Keratinocyte (primary cell): Measurements from ENCODE around the gene IFFO2. TPM values are rescaled to one million over a fixed set of nuclear protein-coding genes. Genes with fewer than 3 reads are reported as not detected.

Experiments
- DNase-seq: peaks from one replicate; pipeline ENCODE4 v3.0.0-alpha.2; 2011; ENCODE audit warnings: low read depth, missing footprints, low spot score
- FAIRE-seq: peaks from 2 replicates; lab custom pipeline; 2011; peaks lifted over from hg19 to GRCh38; lab: Jason Lieb, UNC
- H2AFZ ChIP-seq: 2 replicates; pipeline ENCODE4 v1.6.0; 2012; ENCODE audit warnings: low read length, control low read depth, inconsistent platforms; ENCODE audit not compliant: control insufficient read depth
- H3K27ac ChIP-seq: 2 replicates; pipeline ENCODE4 v1.5.1; 2011; ENCODE audit warnings: low read length; ENCODE audit not compliant: control insufficient read depth, insufficient read depth
- H3K27me3 ChIP-seq: 3 replicates; pipeline ENCODE4 v1.6.0; 2011; ENCODE audit warnings: low read length; ENCODE audit not compliant: control insufficient read depth, insufficient read depth; ENCODE audit errors: extremely low read depth
- H3K36me3 ChIP-seq, 2 experiments: 2 replicates in 1 of 2; 3 replicates in 1 of 2; pipeline ENCODE4 v1.5.1; 2011; ENCODE audit warnings: low read length in 2 of 2, mild to moderate bottlenecking in 1 of 2; ENCODE audit not compliant: control insufficient read depth in 2 of 2, insufficient read depth in 2 of 2; ENCODE audit errors: extremely low read depth in 1 of 2
- H3K4me1 ChIP-seq: 3 replicates; pipeline ENCODE4 v1.5.1; 2011; ENCODE audit warnings: low read length; ENCODE audit not compliant: control insufficient read depth, insufficient read depth; ENCODE audit errors: extremely low read depth
- H3K4me2 ChIP-seq: 3 replicates; pipeline ENCODE4 v1.6.0; 2011; ENCODE audit warnings: low read depth, low read length; ENCODE audit not compliant: control insufficient read depth, insufficient read depth; ENCODE audit errors: extremely low read depth
- H3K4me3 ChIP-seq, 3 experiments: fragments of 200-600 bp in 1 of 3; sonication (generic) in 1 of 3; 2 replicates in 2 of 3; 3 replicates in 1 of 3; pipeline ENCODE4 v1.5.1; 2011 to 2016; ENCODE audit warnings: low read length in 3 of 3, mild to moderate bottlenecking in 3 of 3, control low read depth in 2 of 3, inconsistent platforms in 1 of 3, low read depth in 1 of 3, mixed read lengths in 1 of 3, mixed run types in 1 of 3, moderate library complexity in 1 of 3; ENCODE audit not compliant: control insufficient read depth in 2 of 3, insufficient read depth in 2 of 3; ENCODE audit errors: extremely low read depth in 1 of 3
- H3K79me2 ChIP-seq: 2 replicates; pipeline ENCODE4 v1.6.0; 2012; ENCODE audit warnings: low read length; ENCODE audit not compliant: control insufficient read depth, insufficient read depth
- H3K9ac ChIP-seq: 3 replicates; pipeline ENCODE4 v1.6.0; 2011; ENCODE audit warnings: low read length; ENCODE audit not compliant: control insufficient read depth, insufficient read depth; ENCODE audit errors: extremely low read depth
- H3K9me1 ChIP-seq: 3 replicates; pipeline ENCODE4 v1.6.0; 2011; ENCODE audit warnings: low read length; ENCODE audit not compliant: control insufficient read depth, insufficient read depth; ENCODE audit errors: extremely low read depth
- H3K9me3 ChIP-seq: 2 replicates; pipeline ENCODE4 v1.5.1; 2012; ENCODE audit warnings: low read depth, low read length; ENCODE audit not compliant: control insufficient read depth
- H4K20me1 ChIP-seq: 3 replicates; pipeline ENCODE4 v1.6.0; 2011; ENCODE audit warnings: low read length; ENCODE audit not compliant: control insufficient read depth, insufficient read depth; ENCODE audit errors: extremely low read depth
- EZH2 ChIP-seq: IDR thresholded peaks from one replicate; pipeline ENCODE4 v1.6.1; 2012; ENCODE audit warnings: inconsistent platforms, mild to moderate bottlenecking, low read length, moderate library complexity
- dilution Hi-C: fragments of 300-500 bp; cut with MboI; formaldehyde crosslinking; loops from one replicate; pipeline ENCODE4 v1.7.0; 2020; ENCODE audit warnings: low sequenced_read_pairs; ENCODE audit not compliant: extremely low pct_ligation_motif_present
- polyA plus RNA-seq, 5 experiments: library from polyadenylated mRNA; depleted of rRNA in 3 of 5; stranded (reverse) in 3 of 5; stranded (forward) in 1 of 5; unstranded in 1 of 5; fragments of >200 nt; gene quantifications; 1 replicate in 1 of 5; 2 replicates in 3 of 5; 3 replicates in 1 of 5; pipeline versions ENCODE4 v1.2.1 to v1.2.3, GENCODE V29; 2011 to 2012; ENCODE audit warnings: missing spikeins in 2 of 5, low read depth in 1 of 5, low replicate concordance in 1 of 5
- TF ChIP-seq, protein P1 (sequence below), 3 experiments: IDR thresholded peaks in 1 of 3; conservative IDR thresholded peaks in 1 of 3; optimal IDR thresholded peaks in 1 of 3; 2 replicates in 2 of 3; 3 replicates in 1 of 3; pipeline versions ENCODE3 to v1.5.1; 2011; ENCODE audit warnings: low read length in 3 of 3, mild to moderate bottlenecking in 3 of 3, moderate library complexity in 2 of 3, control low read depth in 1 of 3, inconsistent platforms in 1 of 3; ENCODE audit not compliant: insufficient read depth in 2 of 3; ENCODE audit errors: extremely low read depth in 1 of 3

Gene IFFO2
- polyA plus RNA-seq, 1 donor (not counting 4 experiments of a cell fraction or from before 2014, with no cell fraction given) = 57.9 TPM

DNA sequence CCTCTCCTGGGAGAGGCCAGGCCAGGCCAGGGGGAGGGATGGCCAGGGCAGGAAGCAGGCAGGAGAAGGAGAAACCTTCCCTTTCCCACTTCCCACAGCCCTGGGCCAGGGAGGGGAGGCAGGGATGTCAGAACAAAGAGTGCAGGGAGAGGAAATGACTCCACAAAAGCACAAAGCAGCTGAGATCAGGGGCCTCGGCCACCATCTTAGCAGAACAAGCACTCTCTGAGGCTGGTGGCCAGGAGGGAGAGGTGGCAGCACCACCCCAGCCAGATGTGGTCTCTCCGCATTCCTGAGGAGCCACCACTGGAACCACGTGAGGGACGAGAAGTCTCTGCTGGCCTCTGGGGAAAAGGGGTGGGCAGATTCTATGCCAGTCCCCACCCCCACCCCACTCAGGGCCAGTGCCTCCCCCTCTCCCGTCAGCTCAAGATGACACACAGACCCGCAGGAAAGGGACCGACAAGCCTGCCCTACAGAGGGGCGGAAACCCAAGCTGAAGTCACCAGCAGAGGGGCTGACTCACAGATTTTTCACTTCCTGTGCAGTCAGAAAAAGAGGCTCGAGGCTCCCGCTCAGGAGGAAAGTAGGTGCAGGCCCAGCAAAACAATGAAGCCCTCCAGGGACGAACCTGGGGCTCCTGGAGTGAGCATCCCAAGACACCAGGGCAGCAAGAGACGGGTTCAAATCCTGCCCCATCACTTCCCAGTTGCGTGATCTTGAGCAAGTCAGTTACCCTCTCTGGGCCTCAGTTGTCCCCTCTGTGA lies 30.0 kb downstream of the IFFO2 start:
- DNase-seq (peak; percentile 97), FAIRE-seq (peak; percentile 88)
- Histone ChIP-seq H3K36me3 (peaks cover 2 to 14% of the 10 kb centered on the region in 2 experiments), H3K9me1 (peaks cover 6% of the 10 kb centered on the region), H3K27me3 (no peaks in the 10 kb centered on the region), H3K79me2 (peaks cover 82% of the 10 kb centered on the region), H3K4me2 (peak overlapping the region; percentile 73), H3K9me3 (no peaks in the 10 kb centered on the region), H3K4me1 (peaks cover 90% of the 10 kb centered on the region), H4K20me1 (peaks cover 5% of the 10 kb centered on the region), H2AFZ (no peak overlapping the region), H3K27ac (peak overlapping the region; percentile 95), H3K4me3 (peak overlapping the region in 1 of 3 experiments; percentile 4), H3K9ac (peak overlapping the region; percentile 64)
- dilution Hi-C loops = no loop called here
- no peak for TF ChIP-seq EZH2
- TF ChIP-seq, protein P1, sequence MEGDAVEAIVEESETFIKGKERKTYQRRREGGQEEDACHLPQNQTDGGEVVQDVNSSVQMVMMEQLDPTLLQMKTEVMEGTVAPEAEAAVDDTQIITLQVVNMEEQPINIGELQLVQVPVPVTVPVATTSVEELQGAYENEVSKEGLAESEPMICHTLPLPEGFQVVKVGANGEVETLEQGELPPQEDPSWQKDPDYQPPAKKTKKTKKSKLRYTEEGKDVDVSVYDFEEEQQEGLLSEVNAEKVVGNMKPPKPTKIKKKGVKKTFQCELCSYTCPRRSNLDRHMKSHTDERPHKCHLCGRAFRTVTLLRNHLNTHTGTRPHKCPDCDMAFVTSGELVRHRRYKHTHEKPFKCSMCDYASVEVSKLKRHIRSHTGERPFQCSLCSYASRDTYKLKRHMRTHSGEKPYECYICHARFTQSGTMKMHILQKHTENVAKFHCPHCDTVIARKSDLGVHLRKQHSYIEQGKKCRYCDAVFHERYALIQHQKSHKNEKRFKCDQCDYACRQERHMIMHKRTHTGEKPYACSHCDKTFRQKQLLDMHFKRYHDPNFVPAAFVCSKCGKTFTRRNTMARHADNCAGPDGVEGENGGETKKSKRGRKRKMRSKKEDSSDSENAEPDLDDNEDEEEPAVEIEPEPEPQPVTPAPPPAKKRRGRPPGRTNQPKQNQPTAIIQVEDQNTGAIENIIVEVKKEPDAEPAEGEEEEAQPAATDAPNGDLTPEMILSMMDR (optimal IDR thresholded peaks at IDR 0.05 in 1 of 3, IDR thresholded peaks at IDR 0.05 in 1 of 3, conservative IDR thresholded peaks at IDR 0.05 in 1 of 3; ENCODE audit: extremely low read depth in 1 of 3, insufficient read depth in 2 of 3, low read length in 3 of 3) = no peak

DNA sequence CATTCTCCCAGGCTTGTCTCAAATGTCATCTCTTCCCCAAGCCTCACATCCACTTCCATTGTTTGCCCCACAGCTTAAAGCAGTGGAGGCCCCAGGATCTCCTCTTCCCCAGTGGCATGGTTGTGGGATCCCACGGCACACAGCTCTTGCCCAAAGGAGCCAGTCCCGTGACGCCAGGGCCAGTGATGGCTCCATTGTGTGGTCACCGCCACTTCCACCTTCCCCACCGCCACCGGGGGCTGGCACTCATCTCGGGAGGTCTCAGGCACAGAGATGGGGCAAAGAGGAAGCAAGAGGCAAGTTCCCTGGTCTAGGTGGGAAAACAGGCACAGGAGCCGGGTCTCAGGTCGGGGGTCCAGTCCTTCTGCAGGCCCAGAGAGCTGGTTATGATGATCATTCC lies 31.2 kb downstream of the IFFO2 start:
- Histone ChIP-seq H3K27ac (no peak overlapping the region), H3K4me1 (peaks cover 84% of the 10 kb centered on the region)
- dilution Hi-C loops = no loop called here

More for the DNA sequence above, 31.2 kb downstream of the IFFO2 start:
- Histone ChIP-seq H3K4me2 (peak overlapping the region; percentile 66), H3K36me3 (peaks cover 10 to 19% of the 10 kb centered on the region in 2 experiments), H3K79me2 (peaks cover 82% of the 10 kb centered on the region), H3K27me3 (no peaks in the 10 kb centered on the region), H2AFZ (no peak overlapping the region), H4K20me1 (peaks cover 7% of the 10 kb centered on the region), H3K9ac (no peak overlapping the region), H3K4me3 (no peak overlapping the region), H3K9me3 (no peaks in the 10 kb centered on the region), H3K9me1 (peaks cover 6% of the 10 kb centered on the region)
- FAIRE-seq (no peak), DNase-seq (no peak)
- TF ChIP-seq, protein P1 (optimal IDR thresholded peaks at IDR 0.05 in 1 of 3, IDR thresholded peaks at IDR 0.05 in 1 of 3, conservative IDR thresholded peaks at IDR 0.05 in 1 of 3; ENCODE audit: extremely low read depth in 1 of 3, insufficient read depth in 2 of 3, low read length in 3 of 3) = no peak
- TF ChIP-seq EZH2 = no peak
